H9 (cell line): ENCODE results near the gene LRCOL1. TPM values are rescaled to one million over a fixed set of nuclear protein-coding genes. Genes with fewer than 3 reads are reported as not detected.

ENCODE experiments used
- DNase-seq: peaks from one replicate; pipeline ENCODE4 v3.0.0-alpha.2; 2017
- H2AFZ ChIP-seq: one replicate; pipeline ENCODE4 v1.6.1; 2013; ENCODE audit warnings: mild to moderate bottlenecking, low read length, control low read depth, moderate library complexity
- H2AK5ac ChIP-seq: 2 replicates; pipeline ENCODE4 v1.6.1; 2013; ENCODE audit warnings: low read length, control low read depth, mixed read lengths; ENCODE audit not compliant: insufficient read length
- H2BK120ac ChIP-seq: one replicate; pipeline ENCODE4 v1.6.1; 2013; ENCODE audit warnings: low read depth, mild to moderate bottlenecking, low read length, control low read depth, inconsistent platforms; ENCODE audit not compliant: poor library complexity, severe bottlenecking
- H2BK12ac ChIP-seq: 2 replicates; pipeline ENCODE4 v1.6.1; 2013; ENCODE audit warnings: low read length, control low read depth, mixed read lengths, low read depth; ENCODE audit not compliant: insufficient read length
- H2BK15ac ChIP-seq: 2 replicates; pipeline ENCODE4 v1.6.1; 2013; ENCODE audit warnings: low read depth, low read length, control low read depth
- H2BK20ac ChIP-seq: one replicate; pipeline ENCODE4 v1.6.1; 2013; ENCODE audit warnings: low read depth, mild to moderate bottlenecking, low read length, control low read depth, inconsistent platforms; ENCODE audit not compliant: poor library complexity, severe bottlenecking
- H2BK5ac ChIP-seq: 2 replicates; pipeline ENCODE4 v1.6.1; 2013; ENCODE audit warnings: low read length, control low read depth, mixed read lengths; ENCODE audit not compliant: insufficient read length
- H3K14ac ChIP-seq: 2 replicates; pipeline ENCODE4 v1.6.1; 2013; ENCODE audit warnings: low read length, control low read depth; ENCODE audit not compliant: insufficient read depth
- H3K18ac ChIP-seq: 2 replicates; pipeline ENCODE4 v1.6.1; 2013; ENCODE audit warnings: low read depth, mild to moderate bottlenecking, mixed read lengths, low read length, control low read depth; ENCODE audit not compliant: insufficient read length
- H3K23ac ChIP-seq: 2 replicates; pipeline ENCODE4 v1.6.1; 2013; ENCODE audit warnings: low read length, control low read depth, mixed read lengths, low read depth; ENCODE audit not compliant: insufficient read length
- H3K23me2 ChIP-seq: 2 replicates; pipeline ENCODE4 v1.6.1; 2013; ENCODE audit warnings: low read depth, mild to moderate bottlenecking, mixed read lengths, low read length, control low read depth; ENCODE audit not compliant: insufficient read length, poor library complexity, severe bottlenecking
- H3K27ac ChIP-seq: 2 replicates; pipeline ENCODE4 v1.5.1; 2013; ENCODE audit warnings: low read length, control low read depth, mixed read lengths, low read depth; ENCODE audit not compliant: insufficient read length
- H3K27me3 ChIP-seq: 2 replicates; pipeline ENCODE4 v1.6.1; 2013; ENCODE audit warnings: low read length, control low read depth, inconsistent platforms; ENCODE audit not compliant: insufficient read depth
- H3K4ac ChIP-seq: 2 replicates; pipeline ENCODE4 v1.6.1; 2013; ENCODE audit warnings: low read depth, mild to moderate bottlenecking, control low read depth, inconsistent platforms, low read length, moderate library complexity
- H3K4me1 ChIP-seq: 2 replicates; pipeline ENCODE4 v1.6.1; 2013; ENCODE audit warnings: low read length, control low read depth, inconsistent platforms; ENCODE audit not compliant: insufficient read depth
- H3K4me2 ChIP-seq: 2 replicates; pipeline ENCODE4 v1.6.1; 2013; ENCODE audit warnings: low read length, control low read depth, mixed read lengths; ENCODE audit not compliant: insufficient read length, insufficient read depth
- H3K56ac ChIP-seq: 2 replicates; pipeline ENCODE4 v1.6.1; 2013; ENCODE audit warnings: low read depth, mild to moderate bottlenecking, mixed read lengths, low read length, control low read depth; ENCODE audit not compliant: insufficient read length
- H3K79me1 ChIP-seq: 2 replicates; pipeline ENCODE4 v1.6.1; 2013; ENCODE audit warnings: low read depth, mild to moderate bottlenecking, moderate library complexity, low read length, control low read depth, inconsistent platforms; ENCODE audit not compliant: insufficient read depth, poor library complexity, severe bottlenecking
- H3K79me2 ChIP-seq: 2 replicates; pipeline ENCODE4 v1.6.1; 2013; ENCODE audit warnings: low read length, control low read depth, inconsistent platforms; ENCODE audit not compliant: insufficient read depth
- H3K9ac ChIP-seq: 2 replicates; pipeline ENCODE4 v1.6.1; 2013; ENCODE audit warnings: low read length, control low read depth, mixed read lengths; ENCODE audit not compliant: insufficient read length; ENCODE audit errors: extremely low read depth
- H3K9me3 ChIP-seq: one replicate; pipeline ENCODE4 v1.6.1; 2013; ENCODE audit warnings: low read depth, low read length, inconsistent platforms; ENCODE audit not compliant: control insufficient read depth
- H3T11ph ChIP-seq: one replicate; pipeline ENCODE4 v1.6.1; 2013; ENCODE audit warnings: mild to moderate bottlenecking, low read length, control low read depth, inconsistent platforms
- H4K20me1 ChIP-seq: one replicate; pipeline ENCODE4 v1.6.1; 2013; ENCODE audit not compliant: control insufficient read depth, insufficient read length, insufficient read depth
- H4K5ac ChIP-seq: 2 replicates; pipeline ENCODE4 v1.6.1; 2013; ENCODE audit warnings: low read depth, mild to moderate bottlenecking, mixed read lengths, low read length, control low read depth; ENCODE audit not compliant: insufficient read length
- H4K8ac ChIP-seq: replicated peaks from 2 replicates; pipeline ENCODE4 v1.6.1; 2013; ENCODE audit warnings: low read length, control low read depth, mixed read lengths, low read depth; ENCODE audit not compliant: insufficient read length
- H4K91ac ChIP-seq: 2 replicates; pipeline ENCODE4 v1.6.1; 2013; ENCODE audit warnings: low read depth, mild to moderate bottlenecking, moderate library complexity, mixed read lengths, low read length, control low read depth; ENCODE audit not compliant: insufficient read length
- H3K27ac Mint-ChIP-seq, 3 experiments: 2 replicates in 2 of 3; 3 replicates in 1 of 3; pipeline ENCODE4 v1.8.0; 2020 to 2021; ENCODE audit warnings: mixed read lengths in 3 of 3, mild to moderate bottlenecking in 1 of 3, moderate library complexity in 1 of 3
- H3K27me3 Mint-ChIP-seq: 2 replicates; pipeline ENCODE4 v1.8.0; 2021; ENCODE audit warnings: low read depth, mild to moderate bottlenecking, moderate library complexity, mixed read lengths
- H3K36me3 Mint-ChIP-seq, 3 experiments: 2 replicates in 2 of 3; 3 replicates in 1 of 3; pipeline ENCODE4 v1.8.0; 2020 to 2021; ENCODE audit warnings: low read depth in 3 of 3, mixed read lengths in 3 of 3; ENCODE audit not compliant: insufficient read depth in 1 of 3
- H3K4me1 Mint-ChIP-seq, 2 experiments: 2 replicates each; pipeline ENCODE4 v1.8.0; 2020; ENCODE audit warnings: mixed read lengths in 2 of 2
- H3K4me3 Mint-ChIP-seq, 2 experiments: 2 replicates in 1 of 2; 3 replicates in 1 of 2; pipeline ENCODE4 v1.8.0; 2020 to 2021; ENCODE audit warnings: mild to moderate bottlenecking in 2 of 2, mixed read lengths in 2 of 2, moderate library complexity in 1 of 2
- H3K9me3 Mint-ChIP-seq, 2 experiments: 2 replicates in 1 of 2; 3 replicates in 1 of 2; pipeline ENCODE4 v1.8.0; 2020; ENCODE audit warnings: mild to moderate bottlenecking in 2 of 2, mixed read lengths in 2 of 2, moderate library complexity in 1 of 2
- WGBS: extraction: QIAGEN DNeasy Blood & Tissue Kit; methylation state at CpG from one replicate; pipeline ENCODE4 v1.1.7; 2013; ENCODE audit warnings: missing lambda C conversion rate, low lambda C conversion rate, mixed read lengths; ENCODE audit not compliant: insufficient read length; ENCODE audit errors: extremely low coverage; 5-methylcytosine and 5-hydroxymethylcytosine counted together
- total RNA-seq: library from RNA; stranded (reverse); gene quantifications from 2 replicates; pipeline ENCODE4 v1.2.1, GENCODE V29; 2021
- TF ChIP-seq, protein P1 (sequence below): fragments of 200-600 bp; sonication (generic); conservative IDR thresholded peaks from 3 replicates; pipeline ENCODE4 v1.8.0; 2021; ENCODE audit warnings: antibody characterized with exemption, mild to moderate bottlenecking

The LRCOL1 gene
- total RNA-seq, 1 experiment from 2014 or later = not detected

DNA sequence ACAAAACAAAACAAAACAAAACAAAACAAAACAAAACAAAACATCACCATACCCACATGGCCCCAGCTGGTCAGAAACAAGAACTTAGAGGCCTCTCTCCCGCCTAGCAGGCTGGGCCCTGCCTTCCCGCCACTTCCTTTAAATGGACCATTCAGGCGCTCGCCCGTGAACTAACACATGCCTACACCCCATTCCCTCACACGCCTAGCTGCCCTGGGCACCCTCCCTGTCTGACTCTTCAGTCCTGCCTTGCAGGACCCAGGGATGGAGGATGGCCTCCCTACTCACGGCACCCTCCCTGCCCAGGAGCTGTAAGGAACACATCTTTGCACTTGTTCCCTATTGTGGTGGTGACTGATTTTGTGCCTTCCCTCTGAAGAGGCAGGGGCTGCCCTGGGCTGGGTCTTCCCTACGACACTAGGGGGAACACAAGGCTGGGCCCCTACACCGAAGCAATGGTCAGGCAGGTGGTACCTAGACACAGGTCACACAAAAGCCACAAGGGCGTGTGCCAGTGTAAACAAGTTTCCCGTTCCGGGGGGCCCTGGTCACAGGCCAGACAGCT, 29.7 kb upstream of the LRCOL1 start:
- Histone ChIP-seq H4K20me1 (no peaks in the 10 kb centered on the region), H3K4me1 (no peaks in the 10 kb centered on the region), H3K27me3 (no peaks in the 10 kb centered on the region), H3K79me1 (no peaks in the 10 kb centered on the region), H3K9me3 (no peaks in the 10 kb centered on the region), H3K9ac (no peak overlapping the region), H4K8ac (no peak overlapping the region), H4K91ac (no peak overlapping the region), H2BK15ac (no peak overlapping the region), H2AFZ (no peak overlapping the region), H2BK20ac (no peak overlapping the region), H2BK120ac (no peak overlapping the region), H3K4me2 (no peak overlapping the region), H3K18ac (no peak overlapping the region), H3K56ac (no peak overlapping the region), H3T11ph (no peak overlapping the region), H3K4ac (no peak overlapping the region), H3K23ac (no peak overlapping the region), H2AK5ac (no peak overlapping the region), H2BK5ac (no peak overlapping the region), H3K23me2 (no peaks in the 10 kb centered on the region), H3K27ac (no peak overlapping the region), H3K14ac (no peak overlapping the region), H4K5ac (no peak overlapping the region), H3K79me2 (no peaks in the 10 kb centered on the region), H2BK12ac (no peak overlapping the region)
- no CpG with 5 or more reads among the region's 12 CpGs for WGBS
- no peak overlapping the region for H3K4me3 Mint-ChIP-seq
- peaks cover 51 to 89% (median 79%) of the 10 kb centered on the region in 3 experiments for H3K36me3 Mint-ChIP-seq
- H3K27me3 Mint-ChIP-seq = no peaks in the 10 kb centered on the region
- H3K9me3 Mint-ChIP-seq = no peaks in the 10 kb centered on the region
- DNase-seq = no peak
- peaks cover 0 to 6% of the 10 kb centered on the region in 2 experiments; a peak in 3 of 4 replicates for H3K4me1 Mint-ChIP-seq
- no peak overlapping the region; a peak in 1 of 7 replicates for H3K27ac Mint-ChIP-seq
- TF ChIP-seq, protein P1, sequence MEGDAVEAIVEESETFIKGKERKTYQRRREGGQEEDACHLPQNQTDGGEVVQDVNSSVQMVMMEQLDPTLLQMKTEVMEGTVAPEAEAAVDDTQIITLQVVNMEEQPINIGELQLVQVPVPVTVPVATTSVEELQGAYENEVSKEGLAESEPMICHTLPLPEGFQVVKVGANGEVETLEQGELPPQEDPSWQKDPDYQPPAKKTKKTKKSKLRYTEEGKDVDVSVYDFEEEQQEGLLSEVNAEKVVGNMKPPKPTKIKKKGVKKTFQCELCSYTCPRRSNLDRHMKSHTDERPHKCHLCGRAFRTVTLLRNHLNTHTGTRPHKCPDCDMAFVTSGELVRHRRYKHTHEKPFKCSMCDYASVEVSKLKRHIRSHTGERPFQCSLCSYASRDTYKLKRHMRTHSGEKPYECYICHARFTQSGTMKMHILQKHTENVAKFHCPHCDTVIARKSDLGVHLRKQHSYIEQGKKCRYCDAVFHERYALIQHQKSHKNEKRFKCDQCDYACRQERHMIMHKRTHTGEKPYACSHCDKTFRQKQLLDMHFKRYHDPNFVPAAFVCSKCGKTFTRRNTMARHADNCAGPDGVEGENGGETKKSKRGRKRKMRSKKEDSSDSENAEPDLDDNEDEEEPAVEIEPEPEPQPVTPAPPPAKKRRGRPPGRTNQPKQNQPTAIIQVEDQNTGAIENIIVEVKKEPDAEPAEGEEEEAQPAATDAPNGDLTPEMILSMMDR = no peak
